Esophagus (tissue), 2 donors: ENCODE measurements around the gene DYNC1I1. TPM values are rescaled to one million over a fixed set of nuclear protein-coding genes. Genes with fewer than 3 reads are reported as not detected.
A peak's percentile ranks its signal among the peaks of the same experiment; 100 is the strongest.

Source experiments
- H3K27ac ChIP-seq, 2 donors: one replicate each; pipeline ENCODE4 v1.5.1; 2013; ENCODE audit warnings: low read depth in 2 of 2, mild to moderate bottlenecking in 2 of 2, inconsistent platforms in 1 of 2, low read length in 1 of 2, moderate library complexity in 1 of 2
- H3K27me3 ChIP-seq, 2 donors: one replicate each; pipeline ENCODE4 v1.6.1; 2013; ENCODE audit warnings: low read length in 2 of 2, control low read depth in 1 of 2, mild to moderate bottlenecking in 1 of 2; ENCODE audit not compliant: insufficient read depth in 2 of 2, control insufficient read depth in 1 of 2
- H3K36me3 ChIP-seq, 2 donors: one replicate each; pipeline ENCODE4 v1.6.1; 2013; ENCODE audit warnings: low read length in 1 of 2; ENCODE audit not compliant: control insufficient read depth in 2 of 2, insufficient read depth in 2 of 2
- H3K4me1 ChIP-seq, 2 donors: one replicate each; pipeline ENCODE4 v1.6.1; 2013; ENCODE audit warnings: low read length in 1 of 2; ENCODE audit not compliant: control insufficient read depth in 2 of 2, insufficient read depth in 2 of 2
- H3K4me3 ChIP-seq, 2 donors: one replicate each; pipeline ENCODE4 v1.5.1; 2013; ENCODE audit warnings: low read length in 2 of 2, mild to moderate bottlenecking in 2 of 2, low read depth in 1 of 2, moderate library complexity in 1 of 2
- H3K9me3 ChIP-seq, 2 donors: one replicate each; pipeline ENCODE4 v1.6.1; 2013; ENCODE audit warnings: mild to moderate bottlenecking in 2 of 2, low read depth in 1 of 2, low read length in 1 of 2, moderate library complexity in 1 of 2; ENCODE audit not compliant: control insufficient read depth in 2 of 2, insufficient read depth in 1 of 2
- WGBS, 2 donors: extraction: QIAGEN DNeasy Blood & Tissue Kit; methylation state at CpG; one replicate each; pipeline ENCODE4 v1.1.7; 2013; 5-methylcytosine and 5-hydroxymethylcytosine counted together
- polyA plus RNA-seq, 2 donors: library from polyadenylated mRNA; stranded (reverse); fragments of 200-250 nt; gene quantifications; one replicate each; pipeline ENCODE4 v1.2.3, GENCODE V29; 2013
- donor health status: healthy with polysubstance abuse.
- donor health status: Bipolar disorder and iron deficiency.

Gene DYNC1I1
- under 1 TPM; 0.20 to 0.69 TPM for polyA plus RNA-seq

DNA sequence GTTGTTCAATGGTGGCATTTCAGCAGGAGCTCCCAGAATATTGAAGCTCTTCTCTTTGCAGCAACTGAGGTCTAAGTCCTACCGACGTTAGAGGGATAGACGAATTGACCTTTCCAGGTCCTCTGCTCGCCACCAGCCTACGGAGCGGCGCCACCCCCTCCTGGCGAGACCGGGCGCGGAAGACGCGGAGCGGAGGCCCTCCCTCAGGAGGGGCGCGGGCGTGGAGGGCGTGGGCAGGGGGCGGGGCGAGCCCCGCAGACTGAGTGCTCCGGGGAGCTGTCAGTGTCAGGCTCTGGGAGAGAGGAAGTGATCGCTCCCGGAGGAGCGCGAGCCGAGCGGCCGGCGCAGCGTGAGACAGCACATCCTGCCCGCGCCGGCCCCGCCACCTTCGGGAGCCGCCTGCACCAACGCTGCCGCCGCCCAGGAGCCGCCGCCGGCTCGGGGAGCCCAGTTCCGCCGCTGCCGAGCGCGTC lies at the start of gene DYNC1I1:
TSS of gene DYNC1I1 (plus strand) at position 257 of the 473 bp plus-strand sequence. CDS start 32,176 bp downstream, outside the sequence.
- H3K4me1 ChIP-seq, result no peaks in the 10 kb centered on the region
- H3K36me3 ChIP-seq, result no peaks in the 10 kb centered on the region
- WGBS, 2 donors, result 0 to 1% methylated on average over 27 to 49 of the region's 49 CpGs
- H3K9me3 ChIP-seq, result no peaks in the 10 kb centered on the region
- no peaks in the 10 kb centered on the region for H3K27me3 ChIP-seq
- H3K4me3 ChIP-seq, result peak within 1 kb of the TSS; percentile 47 to 58
- H3K27ac ChIP-seq, result peak within 1 kb of the TSS in 1 of 2 donors; percentile 13

DNA sequence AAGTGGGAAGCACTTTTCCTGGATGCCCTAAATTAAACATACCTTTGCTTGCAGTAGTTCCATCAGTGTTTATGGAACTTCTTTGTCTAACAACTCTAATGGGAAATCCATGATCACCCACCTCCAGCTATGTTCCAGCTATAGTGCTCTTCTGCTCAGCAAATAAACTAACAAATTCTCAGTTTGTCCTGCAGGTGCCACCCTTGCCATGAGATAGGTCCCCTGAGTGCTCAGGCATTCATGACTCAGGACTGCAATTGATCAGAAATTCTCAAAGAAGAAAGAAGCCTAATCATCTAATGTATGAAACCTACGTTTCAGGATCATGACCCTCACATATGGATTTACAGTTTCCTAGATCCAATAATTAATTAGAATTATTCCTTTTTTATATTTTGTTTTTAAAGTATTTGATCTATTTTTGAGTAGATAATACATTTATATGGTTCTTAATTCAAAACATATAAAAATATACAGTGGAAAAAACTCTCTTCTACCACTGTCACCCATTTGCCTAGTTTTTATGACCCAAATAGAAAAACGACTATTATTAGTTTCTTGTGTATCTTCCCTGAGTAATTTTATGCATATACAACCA lies 48.7 kb upstream of the DYNC1I1 start:
- Histone ChIP-seq H3K4me3 (no peak overlapping the region), H3K4me1 (no peaks in the 10 kb centered on the region)
- WGBS, 2 donors, result 7 to 15% methylated on average over 2 of the region's 2 CpGs

GRCh38 chr7:95725205-95725604 lies 47.1 kb upstream of the DYNC1I1 start:
- H3K9me3 ChIP-seq, result no peaks in the 10 kb centered on the region
- H3K36me3 ChIP-seq, result no peaks in the 10 kb centered on the region
- no peaks in the 10 kb centered on the region for H3K27me3 ChIP-seq
- no peaks in the 10 kb centered on the region for H3K4me1 ChIP-seq
- H3K27ac ChIP-seq, result no peak overlapping the region
- H3K4me3 ChIP-seq, result no peak overlapping the region
- 88 to 94% methylated on average over 1 of the region's 1 CpG for WGBS, 2 donors

More for the DNA sequence above, 48.7 kb upstream of the DYNC1I1 start:
- no peaks in the 10 kb centered on the region for H3K27me3 ChIP-seq
- H3K27ac ChIP-seq, result no peak overlapping the region
- no peaks in the 10 kb centered on the region for H3K9me3 ChIP-seq
- H3K36me3 ChIP-seq, result no peaks in the 10 kb centered on the region

- Histone ChIP-seq H3K27me3 (no peaks in the 10 kb centered on the region), H3K9me3 (no peaks in the 10 kb centered on the region), H3K27ac (no peak overlapping the region), H3K4me3 (no peak overlapping the region), H3K36me3 (no peaks in the 10 kb centered on the region), H3K4me1 (no peaks in the 10 kb centered on the region)
- 68 to 71% methylated on average over 4 of the region's 4 CpGs for WGBS, 2 donors
Observed at GRCh38 chr7:95730493-95731280, 41.7 kb upstream of the DYNC1I1 start.

DNA sequence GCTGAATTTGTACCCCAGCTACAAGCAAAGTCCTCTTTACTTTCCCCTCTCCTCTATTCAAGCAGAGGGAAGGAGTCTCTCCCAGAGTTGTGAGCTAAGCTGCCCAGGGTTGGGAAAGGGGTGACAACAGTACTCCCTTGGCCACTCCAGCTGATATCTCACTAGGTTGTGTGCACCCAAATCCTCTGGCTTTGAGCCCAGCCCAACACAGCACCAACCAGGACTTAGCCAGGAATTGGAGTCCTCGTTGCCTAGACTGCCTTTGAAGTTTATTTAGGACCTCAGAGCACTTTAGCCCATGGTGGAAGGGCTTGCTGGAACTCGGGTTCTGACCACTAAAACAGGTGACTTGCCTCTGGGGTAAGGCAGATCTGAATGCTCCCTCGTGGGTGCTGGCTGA lies 35.7 kb upstream of the DYNC1I1 start:
- no peaks in the 10 kb centered on the region for H3K9me3 ChIP-seq
- 45 to 46% methylated on average over 3 of the region's 3 CpGs for WGBS, 2 donors
- H3K27me3 ChIP-seq, result no peaks in the 10 kb centered on the region
- H3K36me3 ChIP-seq, result no peaks in the 10 kb centered on the region
- peaks cover 0 to 1% of the 10 kb centered on the region in 2 donors for H3K4me1 ChIP-seq
- no peak overlapping the region for H3K4me3 ChIP-seq
- no peak overlapping the region for H3K27ac ChIP-seq

DNA sequence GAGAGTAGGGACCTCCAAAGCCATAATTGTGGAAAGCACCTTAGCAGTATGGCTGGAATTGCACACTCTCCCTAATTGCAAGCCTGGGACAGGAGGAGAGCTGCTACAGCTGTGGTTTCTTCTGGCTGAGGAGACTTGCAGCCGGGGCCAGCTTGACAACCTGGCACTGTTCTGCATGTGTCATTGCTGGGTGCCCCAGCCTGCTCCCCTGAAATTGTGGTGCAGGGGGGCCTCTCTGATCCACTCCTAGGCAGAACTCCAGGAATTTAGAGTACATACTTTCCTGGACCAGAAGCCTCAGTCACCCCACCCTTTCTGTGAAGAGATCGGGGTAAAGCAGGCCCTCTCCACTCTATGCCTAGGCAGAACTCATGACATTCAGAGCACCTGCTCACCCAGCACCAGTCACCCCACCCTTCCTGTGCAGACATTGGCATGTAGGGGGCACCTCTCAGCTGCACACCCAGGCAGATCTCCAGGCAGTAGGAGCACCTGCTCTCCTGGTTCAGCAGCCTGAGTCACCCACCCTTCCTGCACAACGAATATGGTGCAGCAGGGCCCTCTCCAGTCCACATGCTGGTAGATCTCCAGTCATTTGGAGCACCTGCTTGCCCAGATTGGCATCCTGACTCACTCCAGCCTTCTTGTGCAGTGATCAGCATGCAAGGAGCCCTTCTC lies 34.4 kb upstream of the DYNC1I1 start:
- no peaks in the 10 kb centered on the region for H3K9me3 ChIP-seq
- 68 to 70% methylated on average over 3 of the region's 3 CpGs for WGBS, 2 donors
- no peaks in the 10 kb centered on the region for H3K27me3 ChIP-seq
- H3K4me1 ChIP-seq, result peaks cover 0 to 1% of the 10 kb centered on the region in 2 donors
- no peak overlapping the region for H3K4me3 ChIP-seq
- H3K36me3 ChIP-seq, result no peaks in the 10 kb centered on the region
- H3K27ac ChIP-seq, result no peak overlapping the region

DNA sequence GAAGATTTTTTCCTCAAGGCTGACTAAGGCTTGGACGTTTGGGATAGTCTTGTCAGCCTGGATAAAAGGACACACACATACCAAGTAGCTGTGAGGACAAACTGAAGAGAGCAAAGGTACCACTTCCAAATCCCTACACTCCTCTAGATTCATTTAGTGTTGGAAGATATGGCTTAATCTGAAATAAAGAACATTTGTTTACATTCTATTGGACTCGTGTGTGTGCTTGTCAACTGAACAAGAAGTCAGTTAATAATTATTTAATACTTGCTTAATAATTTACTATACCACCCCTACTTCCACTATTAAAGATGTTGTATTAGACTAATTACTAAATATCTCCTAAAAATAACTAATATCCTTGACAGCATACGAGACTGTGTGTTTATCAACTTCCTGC lies 23.3 kb upstream of the DYNC1I1 start:
- Histone ChIP-seq H3K4me1 (no peaks in the 10 kb centered on the region), H3K27ac (no peak overlapping the region), H3K36me3 (no peaks in the 10 kb centered on the region), H3K9me3 (no peaks in the 10 kb centered on the region), H3K4me3 (no peak overlapping the region), H3K27me3 (no peaks in the 10 kb centered on the region)
- 18 to 39% methylated on average over 3 of the region's 3 CpGs for WGBS, 2 donors

DNA sequence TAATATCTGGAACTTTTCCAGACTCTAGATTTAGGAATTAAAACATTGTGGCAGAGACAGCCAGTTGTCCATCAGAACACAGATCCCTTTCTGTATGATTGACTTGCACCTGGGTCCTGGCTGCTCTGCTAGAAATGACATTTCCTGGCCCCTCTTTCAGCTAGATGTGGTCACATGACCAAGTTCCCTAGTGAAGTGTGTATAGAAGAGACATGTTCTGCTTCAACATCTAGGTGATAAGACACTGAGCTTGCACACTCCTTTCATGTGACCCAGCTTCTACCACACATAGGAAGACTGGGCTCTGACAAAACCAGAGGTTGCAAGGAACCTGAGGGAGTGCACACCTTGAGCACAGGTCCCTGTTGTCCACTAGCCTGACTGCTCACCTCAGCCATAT lies 22.8 kb upstream of the DYNC1I1 start:
- H3K4me3 ChIP-seq, result no peak overlapping the region
- H3K4me1 ChIP-seq, result no peaks in the 10 kb centered on the region
- H3K36me3 ChIP-seq, result no peaks in the 10 kb centered on the region
- no peaks in the 10 kb centered on the region for H3K27me3 ChIP-seq
- no peak overlapping the region for H3K27ac ChIP-seq
- no peaks in the 10 kb centered on the region for H3K9me3 ChIP-seq

DNA sequence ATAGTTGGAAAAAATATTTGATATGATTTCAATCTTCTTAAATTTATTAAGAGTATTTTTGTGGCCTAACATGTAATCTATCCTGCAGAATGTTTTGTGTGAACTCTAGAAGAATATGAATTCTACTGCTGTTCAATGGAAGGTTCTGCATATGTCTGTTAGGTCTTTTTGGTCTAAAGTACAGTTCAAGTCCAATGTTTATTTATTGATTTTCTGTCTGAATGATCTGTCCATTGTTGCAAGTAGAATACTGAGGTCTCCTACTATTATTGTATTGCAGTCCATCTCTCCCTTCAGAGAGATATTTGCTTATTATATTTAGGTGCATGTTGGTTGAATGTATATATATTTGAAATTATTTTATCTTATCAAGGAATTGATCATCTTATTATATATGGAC lies 18.9 kb upstream of the DYNC1I1 start:
- Histone ChIP-seq H3K4me3 (no peak overlapping the region), H3K9me3 (no peaks in the 10 kb centered on the region), H3K27me3 (no peaks in the 10 kb centered on the region), H3K36me3 (no peaks in the 10 kb centered on the region), H3K27ac (no peak overlapping the region), H3K4me1 (no peaks in the 10 kb centered on the region)
